ENCODE measurements around the gene ZNF236.

GRCh38 chr18:76985951-76986236 lies 163.5 kb downstream of the ZNF236 start:
- TF ChIP-seq, protein P1, sequence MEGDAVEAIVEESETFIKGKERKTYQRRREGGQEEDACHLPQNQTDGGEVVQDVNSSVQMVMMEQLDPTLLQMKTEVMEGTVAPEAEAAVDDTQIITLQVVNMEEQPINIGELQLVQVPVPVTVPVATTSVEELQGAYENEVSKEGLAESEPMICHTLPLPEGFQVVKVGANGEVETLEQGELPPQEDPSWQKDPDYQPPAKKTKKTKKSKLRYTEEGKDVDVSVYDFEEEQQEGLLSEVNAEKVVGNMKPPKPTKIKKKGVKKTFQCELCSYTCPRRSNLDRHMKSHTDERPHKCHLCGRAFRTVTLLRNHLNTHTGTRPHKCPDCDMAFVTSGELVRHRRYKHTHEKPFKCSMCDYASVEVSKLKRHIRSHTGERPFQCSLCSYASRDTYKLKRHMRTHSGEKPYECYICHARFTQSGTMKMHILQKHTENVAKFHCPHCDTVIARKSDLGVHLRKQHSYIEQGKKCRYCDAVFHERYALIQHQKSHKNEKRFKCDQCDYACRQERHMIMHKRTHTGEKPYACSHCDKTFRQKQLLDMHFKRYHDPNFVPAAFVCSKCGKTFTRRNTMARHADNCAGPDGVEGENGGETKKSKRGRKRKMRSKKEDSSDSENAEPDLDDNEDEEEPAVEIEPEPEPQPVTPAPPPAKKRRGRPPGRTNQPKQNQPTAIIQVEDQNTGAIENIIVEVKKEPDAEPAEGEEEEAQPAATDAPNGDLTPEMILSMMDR (IDR thresholded peaks at IDR 0.05; ENCODE audit: poor library complexity), result no peak
- TF ChIP-seq EZH2 (IDR thresholded peaks at IDR 0.05; ENCODE audit: borderline replicate concordance), result no peak
